ENCODE data around the gene SCNM1. TPM values are rescaled to one million over a fixed set of nuclear protein-coding genes. Genes with fewer than 3 reads are reported as not detected.

SCNM1 gene
- total RNA-seq, 4 donors from 2014 or later: 20.5 to 42.6 (median 31.2) TPM

GRCh38 chr1:151131701-151132334 is 34.1 kb upstream of the SCNM1 start:
- 11 to 20% methylated on average over 27 to 39 of the region's 39 CpGs for WGBS, 2 donors
- H3K9me3 ChIP-seq: no peaks in the 10 kb centered on the region
- TF ChIP-seq CTCF (IDR thresholded peaks at IDR 0.05) (no peak), POLR2A (IDR thresholded peaks at IDR 0.05) (no peak), EP300 (IDR thresholded peaks at IDR 0.05) (no peak)
- peaks cover 0 to 38% (median 0%) of the 10 kb centered on the region in 3 donors for H3K36me3 ChIP-seq
- peak overlapping the region; percentile 56 to 84 (median 66) for H3K27ac ChIP-seq
- H3K27me3 ChIP-seq: no peaks in the 10 kb centered on the region
- DNase-seq (ENCODE audit: low spot score in 2 of 2): no peak
- H3K4me1 ChIP-seq: peaks cover 0 to 22% (median 0%) of the 10 kb centered on the region in 4 donors
- peak overlapping the region; percentile 40 to 55 (median 42) for H3K4me3 ChIP-seq

GRCh38 chr1:151132335-151133017 is 33.5 kb upstream of the SCNM1 start:
- no peak for DNase-seq (ENCODE audit: low spot score in 2 of 2)
- H3K4me3 ChIP-seq: peak overlapping the region; percentile 40 to 55 (median 42)
- TF ChIP-seq EP300 (IDR thresholded peaks at IDR 0.05) (no peak), POLR2A (IDR thresholded peaks at IDR 0.05) (no peak), CTCF (IDR thresholded peaks at IDR 0.05) (no peak)
- H3K9me3 ChIP-seq: no peaks in the 10 kb centered on the region
- 14 to 26% methylated on average over 5 to 25 of the region's 74 CpGs for WGBS, 2 donors
- peaks cover 0 to 44% (median 0%) of the 10 kb centered on the region in 3 donors for H3K36me3 ChIP-seq
- peak overlapping the region in 3 of 4 donors; percentile 59 to 84 (median 73) for H3K27ac ChIP-seq
- peaks cover 0 to 22% (median 0%) of the 10 kb centered on the region in 4 donors for H3K4me1 ChIP-seq
- no peaks in the 10 kb centered on the region for H3K27me3 ChIP-seq

GRCh38 chr1:151133018-151133806 is 32.7 kb upstream of the SCNM1 start:
- 58 to 76% methylated on average over 45 to 55 of the region's 65 CpGs for WGBS, 2 donors
- Histone ChIP-seq H3K4me1 (peaks cover 0 to 22% (median 0%) of the 10 kb centered on the region in 4 donors), H3K9me3 (no peaks in the 10 kb centered on the region), H3K27me3 (no peaks in the 10 kb centered on the region), H3K4me3 (no peak overlapping the region), H3K27ac (peak overlapping the region in 1 of 4 donors; percentile 10), H3K36me3 (peaks cover 0 to 52% (median 0%) of the 10 kb centered on the region in 3 donors)
- no peak for DNase-seq (ENCODE audit: low spot score in 2 of 2)
- TF ChIP-seq POLR2A (IDR thresholded peaks at IDR 0.05) (no peak), CTCF (IDR thresholded peaks at IDR 0.05) (no peak), EP300 (IDR thresholded peaks at IDR 0.05) (no peak)

- DNase-seq (ENCODE audit: low spot score in 2 of 2): no peak
Measured at GRCh38 chr1:151134396-151134795, 31.5 kb upstream of the SCNM1 start.

More at GRCh38 chr1:151134396-151134795, 31.5 kb upstream of the SCNM1 start:
- Histone ChIP-seq H3K9me3 (no peaks in the 10 kb centered on the region), H3K27ac (no peak overlapping the region), H3K4me3 (no peak overlapping the region), H3K4me1 (peaks cover 0 to 22% (median 0%) of the 10 kb centered on the region in 4 donors), H3K27me3 (no peaks in the 10 kb centered on the region), H3K36me3 (peaks cover 0 to 64% (median 0%) of the 10 kb centered on the region in 3 donors)
- 70 to 74% methylated on average over 3 of the region's 3 CpGs for WGBS, 2 donors
- TF ChIP-seq POLR2A (IDR thresholded peaks at IDR 0.05): no peak
- no peak for TF ChIP-seq CTCF (IDR thresholded peaks at IDR 0.05)
- TF ChIP-seq EP300 (IDR thresholded peaks at IDR 0.05): no peak
